SU-DHL-6 (cell line): Measurements from ENCODE around the gene VAC14.

Source experiments
- H2AFZ ChIP-seq: fragments of 200-600 bp; sonication (generic); 2 replicates; pipeline ENCODE4 v1.6.1; 2014; ENCODE audit warnings: low read depth, mild to moderate bottlenecking, moderate library complexity, mixed read lengths, antibody characterized with exemption, low read length; ENCODE audit not compliant: severe bottlenecking
- H3F3A ChIP-seq: fragments of 200-600 bp; shearing (Covaris generic); 2 replicates; pipeline ENCODE4 v1.6.0; 2016; ENCODE audit warnings: antibody characterized with exemption, mild to moderate bottlenecking; ENCODE audit not compliant: insufficient read depth
- H3K27ac ChIP-seq: fragments of 200-600 bp; sonication (generic); 2 replicates; pipeline ENCODE4 v1.5.1; 2016; ENCODE audit warnings: low read depth, mild to moderate bottlenecking, low read length, moderate library complexity, mixed read lengths
- H3K27me3 ChIP-seq: fragments of 200-600 bp; sonication (generic), shearing (Covaris generic); 2 replicates; pipeline ENCODE4 v1.6.0; 2014; ENCODE audit warnings: mild to moderate bottlenecking, low read length
- H3K36me3 ChIP-seq: fragments of 200-600 bp; sonication (generic); 2 replicates; pipeline ENCODE4 v1.6.1; 2014; ENCODE audit warnings: mild to moderate bottlenecking, low read length, mixed read lengths
- H3K4me2 ChIP-seq: fragments of 300-600, 200-600 bp; shearing (Covaris generic), sonication (generic); 2 replicates; pipeline ENCODE4 v1.6.0; 2014; ENCODE audit warnings: low read length, low read depth, mild to moderate bottlenecking; ENCODE audit not compliant: poor library complexity, severe bottlenecking
- H3K4me3 ChIP-seq: fragments of 200-600 bp; sonication (generic); 2 replicates; pipeline ENCODE4 v1.5.1; 2014; ENCODE audit warnings: antibody characterized with exemption, low read length, mild to moderate bottlenecking, mixed read lengths; ENCODE audit not compliant: insufficient read depth, poor library complexity, severe bottlenecking
- H3K79me2 ChIP-seq: fragments of 200-600 bp; sonication (generic); 2 replicates; pipeline ENCODE4 v1.6.1; 2014; ENCODE audit warnings: mild to moderate bottlenecking, low read length, moderate library complexity; ENCODE audit not compliant: insufficient read depth
- H3K9ac ChIP-seq: fragments of 200-600 bp; sonication (generic); 2 replicates; pipeline ENCODE4 v1.7.0; 2014; ENCODE audit warnings: mild to moderate bottlenecking, low read length
- H3K9me2 ChIP-seq: fragments of 200-600 bp; sonication (generic); replicated peaks from 2 replicates; pipeline ENCODE4 v1.6.1; 2014; ENCODE audit warnings: low read length; ENCODE audit not compliant: insufficient read depth
- H3K9me3 ChIP-seq: fragments of 200-600 bp; sonication (generic); 2 replicates; pipeline ENCODE4 v1.6.1; 2014; ENCODE audit warnings: low read length, mixed read lengths; ENCODE audit not compliant: insufficient read depth
- H4K20me1 ChIP-seq: fragments of 200-600 bp; sonication (generic); 2 replicates; pipeline ENCODE4 v1.6.1; 2014; ENCODE audit warnings: low read depth, mild to moderate bottlenecking, antibody characterized with exemption, low read length, moderate library complexity, mixed read lengths
- CTCF ChIP-seq: fragments of 200-600 bp; sonication (generic); IDR thresholded peaks from one replicate; pipeline ENCODE4 v1.5.1; 2017; ENCODE audit warnings: antibody characterized with exemption, mild to moderate bottlenecking, low read length, moderate library complexity; ENCODE audit not compliant: insufficient read depth, poor library complexity, severe bottlenecking
- EZH2phosphoT487 ChIP-seq: fragments of 200-600 bp; sonication (generic), shearing (Covaris generic); conservative IDR thresholded peaks from 2 replicates; pipeline ENCODE4 v1.6.1; 2018; ENCODE audit warnings: mild to moderate bottlenecking, antibody characterized with exemption, low read length, moderate library complexity, mixed read lengths

The VAC14 gene

GRCh38 chr16:70746708-70747424, 54.1 kb downstream of the VAC14 start:
- Histone ChIP-seq H3F3A (no peaks in the 10 kb centered on the region), H3K4me2 (no peak overlapping the region), H3K9me3 (no peaks in the 10 kb centered on the region), H3K79me2 (no peaks in the 10 kb centered on the region), H3K4me3 (no peak overlapping the region), H3K9me2 (no peaks in the 10 kb centered on the region), H3K27me3 (no peaks in the 10 kb centered on the region), H3K27ac (no peak overlapping the region), H3K36me3 (no peaks in the 10 kb centered on the region), H3K9ac (no peak overlapping the region), H2AFZ (no peak overlapping the region), H4K20me1 (no peaks in the 10 kb centered on the region)
- no peak for TF ChIP-seq EZH2phosphoT487
- no peak for TF ChIP-seq CTCF

- no peaks in the 10 kb centered on the region for H4K20me1 ChIP-seq
- TF ChIP-seq EZH2phosphoT487 (no peak), CTCF (no peak)
- no peak overlapping the region for H3K27ac ChIP-seq
- H3K4me2 ChIP-seq, result no peak overlapping the region
- no peaks in the 10 kb centered on the region for H3K9me3 ChIP-seq
- H2AFZ ChIP-seq, result no peak overlapping the region
- no peaks in the 10 kb centered on the region for H3K79me2 ChIP-seq
- H3K4me3 ChIP-seq, result no peak overlapping the region
- H3K27me3 ChIP-seq, result no peaks in the 10 kb centered on the region
- H3K9me2 ChIP-seq, result no peaks in the 10 kb centered on the region
- no peaks in the 10 kb centered on the region for H3F3A ChIP-seq
- H3K36me3 ChIP-seq, result no peaks in the 10 kb centered on the region
- H3K9ac ChIP-seq, result no peak overlapping the region
Observed at GRCh38 chr16:70746040-70746707, 54.8 kb downstream of the VAC14 start.

- Histone ChIP-seq H3K27ac (no peak overlapping the region), H3F3A (no peaks in the 10 kb centered on the region), H3K9me2 (no peaks in the 10 kb centered on the region), H3K9me3 (no peaks in the 10 kb centered on the region), H3K36me3 (no peaks in the 10 kb centered on the region), H2AFZ (no peak overlapping the region), H3K4me2 (no peak overlapping the region), H4K20me1 (no peaks in the 10 kb centered on the region), H3K27me3 (no peaks in the 10 kb centered on the region), H3K9ac (no peak overlapping the region), H3K79me2 (no peaks in the 10 kb centered on the region), H3K4me3 (no peak overlapping the region)
- TF ChIP-seq CTCF (no peak), EZH2phosphoT487 (no peak)
Observed at GRCh38 chr16:70745536-70746025, 55.4 kb downstream of the VAC14 start.
